Nephron (organoid): ENCODE results near the gene TAOK1.

Experiments
- H3K27ac Mint-ChIP-seq, 3 experiments: 2 replicates each; pipeline ENCODE4 v1.8.0; 2020; ENCODE audit warnings: mixed read lengths in 3 of 3, mild to moderate bottlenecking in 2 of 3, moderate library complexity in 1 of 3
- H3K27me3 Mint-ChIP-seq: 2 replicates; pipeline ENCODE4 v1.8.0; 2021; ENCODE audit warnings: low read depth, mild to moderate bottlenecking, moderate library complexity, mixed read lengths
- H3K36me3 Mint-ChIP-seq: 2 replicates; pipeline ENCODE4 v1.8.0; 2020; ENCODE audit warnings: low read depth, mixed read lengths
- H3K4me1 Mint-ChIP-seq: 2 replicates; pipeline ENCODE4 v1.8.0; 2020; ENCODE audit warnings: mixed read lengths
- H3K4me3 Mint-ChIP-seq, 3 experiments: 2 replicates each; pipeline ENCODE4 v1.8.0; 2020; ENCODE audit warnings: mild to moderate bottlenecking in 3 of 3, mixed read lengths in 3 of 3, moderate library complexity in 2 of 3
- H3K9me3 Mint-ChIP-seq: 2 replicates; pipeline ENCODE4 v1.8.0; 2020; ENCODE audit warnings: mixed read lengths
- TF ChIP-seq, protein P1 (sequence below), 3 experiments: fragments of 200-600 bp; sonication (generic); IDR thresholded peaks; one replicate each; pipeline ENCODE4 v1.5.0; 2021; ENCODE audit warnings: antibody characterized with exemption in 3 of 3; ENCODE audit not compliant: unreplicated experiment in 3 of 3

TAOK1 gene

DNA sequence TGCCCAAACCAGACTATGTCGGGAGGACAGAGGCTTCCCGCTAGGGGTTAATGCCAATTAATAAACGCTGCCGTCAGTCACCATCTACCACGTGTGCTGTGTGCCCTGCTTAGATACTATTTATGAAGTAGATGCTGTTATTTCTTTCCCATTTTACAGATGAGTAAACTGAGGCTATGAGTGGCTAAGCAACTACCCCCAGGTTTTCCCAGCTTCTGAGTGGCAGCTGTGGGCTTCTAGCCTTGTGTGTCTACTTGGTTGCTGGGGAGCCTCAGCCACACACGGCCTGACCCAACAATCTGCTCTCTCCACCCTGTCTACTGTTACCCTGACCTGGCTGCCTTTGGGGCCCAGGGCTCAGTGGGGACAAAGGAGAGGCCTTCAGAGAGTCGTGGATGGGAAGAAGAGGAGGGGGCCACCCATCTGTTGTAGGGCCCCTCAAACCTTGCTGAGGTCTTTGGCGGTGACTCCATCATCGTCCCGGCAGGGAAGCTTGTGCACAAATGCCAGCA lies 192.1 kb downstream of the TAOK1 start:
- Mint-ChIP-seq H3K9me3 (no peaks in the 10 kb centered on the region), H3K27me3 (no peaks in the 10 kb centered on the region), H3K4me3 (no peak overlapping the region), H3K4me1 (peaks cover 27% of the 10 kb centered on the region), H3K27ac (no peak overlapping the region), H3K36me3 (peaks cover 19% of the 10 kb centered on the region)
- TF ChIP-seq, protein P1, sequence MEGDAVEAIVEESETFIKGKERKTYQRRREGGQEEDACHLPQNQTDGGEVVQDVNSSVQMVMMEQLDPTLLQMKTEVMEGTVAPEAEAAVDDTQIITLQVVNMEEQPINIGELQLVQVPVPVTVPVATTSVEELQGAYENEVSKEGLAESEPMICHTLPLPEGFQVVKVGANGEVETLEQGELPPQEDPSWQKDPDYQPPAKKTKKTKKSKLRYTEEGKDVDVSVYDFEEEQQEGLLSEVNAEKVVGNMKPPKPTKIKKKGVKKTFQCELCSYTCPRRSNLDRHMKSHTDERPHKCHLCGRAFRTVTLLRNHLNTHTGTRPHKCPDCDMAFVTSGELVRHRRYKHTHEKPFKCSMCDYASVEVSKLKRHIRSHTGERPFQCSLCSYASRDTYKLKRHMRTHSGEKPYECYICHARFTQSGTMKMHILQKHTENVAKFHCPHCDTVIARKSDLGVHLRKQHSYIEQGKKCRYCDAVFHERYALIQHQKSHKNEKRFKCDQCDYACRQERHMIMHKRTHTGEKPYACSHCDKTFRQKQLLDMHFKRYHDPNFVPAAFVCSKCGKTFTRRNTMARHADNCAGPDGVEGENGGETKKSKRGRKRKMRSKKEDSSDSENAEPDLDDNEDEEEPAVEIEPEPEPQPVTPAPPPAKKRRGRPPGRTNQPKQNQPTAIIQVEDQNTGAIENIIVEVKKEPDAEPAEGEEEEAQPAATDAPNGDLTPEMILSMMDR (IDR thresholded peaks at IDR 0.05; ENCODE audit: unreplicated experiment in 3 of 3) = no peak

DNA sequence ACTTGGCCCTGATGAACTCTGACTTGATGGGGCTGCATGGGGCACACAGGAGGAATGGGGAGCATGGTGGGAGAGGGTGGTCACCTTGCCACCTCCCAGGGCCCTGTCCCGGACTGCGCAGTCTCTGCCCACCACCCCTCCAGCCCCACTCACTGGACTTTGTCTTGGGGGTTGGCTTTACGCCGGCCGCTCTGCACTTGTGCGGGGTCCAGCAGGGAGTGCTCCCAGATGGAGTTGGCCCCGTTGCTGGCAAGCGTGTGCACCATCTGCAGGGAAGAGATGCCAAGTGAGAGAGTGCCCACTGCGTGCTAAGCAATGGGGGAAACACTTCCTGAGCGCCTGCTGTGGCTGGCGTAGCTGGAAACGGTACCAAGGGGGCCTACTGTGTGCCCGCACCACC lies 192.6 kb downstream of the TAOK1 start:
- Mint-ChIP-seq H3K9me3 (no peaks in the 10 kb centered on the region), H3K36me3 (peaks cover 15% of the 10 kb centered on the region), H3K4me3 (no peak overlapping the region)

DNA sequence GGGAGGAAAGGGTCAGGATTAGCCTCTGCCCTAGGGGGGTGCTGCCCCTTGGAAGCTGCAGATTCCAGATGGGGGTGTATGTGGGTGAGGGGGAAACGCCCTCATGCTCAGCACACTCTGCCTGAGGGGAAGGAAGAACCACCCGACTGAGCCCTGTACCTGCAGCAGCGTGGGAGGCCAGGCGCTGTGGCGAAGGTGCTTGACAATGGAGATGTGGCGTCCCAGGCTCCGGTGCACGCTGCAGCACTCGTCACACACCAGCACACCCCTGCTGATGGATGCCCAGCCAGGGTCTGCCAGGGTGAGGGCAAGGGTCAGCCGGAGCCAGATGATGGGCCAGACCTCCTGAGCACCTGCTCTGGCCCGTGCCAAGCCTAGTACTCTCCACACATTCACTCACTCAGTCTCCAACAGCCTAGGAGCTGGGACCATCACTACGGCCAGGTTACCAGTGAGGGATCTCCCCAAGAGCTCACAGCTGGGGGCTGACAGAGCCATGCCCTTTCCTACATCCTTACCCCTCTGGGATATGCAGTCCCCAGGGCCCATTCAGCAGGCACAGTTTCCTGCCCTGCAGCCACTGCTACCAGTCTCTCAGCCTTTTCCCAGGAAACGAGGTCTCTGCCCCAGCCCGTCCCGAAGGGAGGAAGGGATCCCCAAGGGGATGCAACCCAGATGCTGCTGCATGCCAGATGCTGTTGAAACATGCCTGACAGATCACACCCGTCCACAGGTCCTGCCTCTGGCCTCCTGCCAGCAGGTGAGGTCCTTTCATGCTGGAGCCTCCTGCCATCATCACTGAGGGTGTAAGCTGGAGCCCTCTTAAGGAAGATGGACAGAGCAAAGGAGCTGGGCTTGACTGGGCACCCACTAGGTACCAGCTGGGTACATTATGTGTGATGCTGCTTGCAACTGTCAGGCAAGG lies 193.4 kb downstream of the TAOK1 start:
- Mint-ChIP-seq H3K4me3 (peak overlapping the region in 1 of 3 experiments; percentile 25), H3K36me3 (peaks cover 11% of the 10 kb centered on the region), H3K27me3 (no peaks in the 10 kb centered on the region), H3K27ac (no peak overlapping the region), H3K9me3 (no peaks in the 10 kb centered on the region), H3K4me1 (peaks cover 34% of the 10 kb centered on the region)
- TF ChIP-seq, protein P1 (IDR thresholded peaks at IDR 0.05; ENCODE audit: unreplicated experiment in 3 of 3) = no peak

More for the DNA sequence above, 192.6 kb downstream of the TAOK1 start:
- TF ChIP-seq, protein P1 (IDR thresholded peaks at IDR 0.05; ENCODE audit: unreplicated experiment in 3 of 3) = no peak
- Mint-ChIP-seq H3K27ac (no peak overlapping the region), H3K27me3 (no peaks in the 10 kb centered on the region), H3K4me1 (peaks cover 32% of the 10 kb centered on the region)

DNA sequence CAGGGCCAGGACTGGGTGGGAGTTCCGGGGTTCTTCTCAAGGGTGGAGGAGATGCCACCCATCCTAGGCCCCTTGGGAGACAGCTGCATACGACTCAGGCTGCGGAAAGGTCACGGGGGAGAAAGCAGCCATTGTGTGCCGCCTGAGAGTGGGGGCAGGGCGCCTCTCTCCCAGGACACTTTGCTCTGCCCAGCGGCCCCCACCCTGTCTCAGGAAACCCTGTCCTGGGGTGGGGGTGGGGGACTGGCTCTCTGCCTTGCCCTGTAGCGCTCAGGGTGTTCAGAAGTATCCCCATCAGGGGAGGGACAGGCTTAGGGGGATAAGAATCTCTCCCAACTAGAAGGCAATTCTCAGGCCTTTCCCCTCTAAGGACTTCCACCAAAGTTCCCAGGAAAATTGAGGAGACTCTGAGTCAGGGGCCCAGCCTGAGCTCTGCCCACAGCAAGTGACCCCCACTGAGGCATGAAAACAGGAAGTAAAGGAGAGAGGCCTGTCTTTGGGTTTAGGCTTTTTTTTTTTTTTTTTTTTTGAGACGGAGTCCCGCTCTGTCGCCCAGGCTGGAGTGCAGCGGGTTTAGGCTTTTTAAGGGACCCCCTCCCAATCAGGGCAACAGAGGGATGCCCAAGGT lies 194.4 kb downstream of the TAOK1 start:
- TF ChIP-seq, protein P1 (IDR thresholded peaks at IDR 0.05; ENCODE audit: unreplicated experiment in 3 of 3) = no peak
- no peak overlapping the region for H3K27ac Mint-ChIP-seq

DNA sequence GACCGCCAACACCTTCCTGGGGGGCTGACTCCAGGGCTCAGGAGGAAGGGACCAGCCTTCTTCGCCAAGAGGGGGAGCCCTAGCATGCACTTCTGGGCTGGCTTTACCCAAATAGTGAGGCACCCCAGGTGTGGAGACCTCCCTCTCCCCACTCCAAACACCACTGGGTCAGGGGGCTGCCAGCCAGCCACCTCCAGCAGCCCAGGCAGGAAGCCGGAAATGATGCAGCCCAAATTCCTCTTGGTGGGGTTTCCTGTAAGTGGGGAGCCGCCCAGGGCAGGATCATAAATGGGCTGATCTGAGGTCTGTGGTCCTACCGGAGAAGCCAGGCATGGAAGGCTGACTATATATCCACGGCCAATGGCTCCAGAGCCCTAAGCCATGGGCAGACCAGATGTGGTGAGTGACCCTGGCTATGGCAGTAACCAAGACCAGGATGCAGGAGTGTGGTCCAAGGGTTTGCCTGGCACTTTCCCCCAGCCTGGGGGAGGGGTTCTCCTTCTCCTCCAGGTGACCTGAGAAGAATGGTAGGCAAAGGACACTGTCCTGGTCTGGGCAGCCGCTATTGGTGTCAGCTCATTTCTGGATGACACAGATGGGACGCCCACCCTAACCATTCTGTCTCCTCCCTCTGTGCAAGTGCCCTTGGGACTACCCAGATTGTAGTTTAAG lies 195.1 kb downstream of the TAOK1 start:
- H3K27ac Mint-ChIP-seq = no peak overlapping the region
- no peaks in the 10 kb centered on the region for H3K27me3 Mint-ChIP-seq
- H3K36me3 Mint-ChIP-seq = peaks cover 7% of the 10 kb centered on the region
- no peaks in the 10 kb centered on the region for H3K9me3 Mint-ChIP-seq
- H3K4me3 Mint-ChIP-seq = no peak overlapping the region
- H3K4me1 Mint-ChIP-seq = peaks cover 34% of the 10 kb centered on the region
- TF ChIP-seq, protein P1 (IDR thresholded peaks at IDR 0.05; ENCODE audit: unreplicated experiment in 3 of 3) = peak in 1 of 3 experiments; percentile 9

More for the DNA sequence above, 194.4 kb downstream of the TAOK1 start:
- no peaks in the 10 kb centered on the region for H3K9me3 Mint-ChIP-seq
- H3K27me3 Mint-ChIP-seq = no peaks in the 10 kb centered on the region
- H3K36me3 Mint-ChIP-seq = peaks cover 11% of the 10 kb centered on the region
- H3K4me3 Mint-ChIP-seq = peak overlapping the region in 1 of 3 experiments; percentile 63
- H3K4me1 Mint-ChIP-seq = peaks cover 34% of the 10 kb centered on the region
